ENCODE results near the gene ZNF302. TPM values are rescaled to one million over a fixed set of nuclear protein-coding genes. Genes with fewer than 3 reads are reported as not detected.

Gene ZNF302
- total RNA-seq, 1 experiment from 2014 or later: 27.7 TPM

- no peak for DNase-seq (ENCODE audit: low spot score)
Measured at GRCh38 chr19:34732612-34733211, 55.2 kb downstream of the ZNF302 start.

GRCh38 chr19:34733266-34733745 lies 55.8 kb downstream of the ZNF302 start:
- peak; percentile 75 for DNase-seq (ENCODE audit: low spot score)

- DNase-seq (ENCODE audit: low spot score): peak; percentile 95
Measured at GRCh38 chr19:34733746-34734536, 56.5 kb downstream of the ZNF302 start, which contains the start of gene ZNF181. TSS of gene ZNF181 (plus strand) at chr19:34734243. CDS start at chr19:34735038, 795 bp downstream.

GRCh38 chr19:34734537-34735103 lies 57.1 kb downstream of the ZNF302 start:
- DNase-seq (ENCODE audit: low spot score): peak; percentile 91

Other genes starting within 250 kb of the ZNF302 start
- gene UBA2, start 249.3 kb upstream of the ZNF302 start, total RNA-seq (2014; rRNA removed; shearing (Covaris generic)): 258 and 295 TPM in 2 replicates
- gene WTIP, start 195.9 kb upstream of the ZNF302 start, total RNA-seq (2014; rRNA removed; shearing (Covaris generic)): 9.9 and 11.4 TPM in 2 replicates
- 0.35 TPM in 1 of 2 replicates, not detected in the other for gene SCGB2B2, start 519 bp upstream of the ZNF302 start, total RNA-seq (2014; rRNA removed; shearing (Covaris generic))
- gene ZNF181, start 56.6 kb downstream of the ZNF302 start, total RNA-seq (2014; rRNA removed; shearing (Covaris generic)): 13.0 and 20.3 TPM in 2 replicates
- gene ZNF599, start 95.5 kb downstream of the ZNF302 start, total RNA-seq (2014; rRNA removed; shearing (Covaris generic)): 10.8 and 22.7 TPM in 2 replicates
- 2.8 and 3.7 TPM in 2 replicates for gene ZNF30, start 249.2 kb downstream of the ZNF302 start, total RNA-seq (2014; rRNA removed; shearing (Covaris generic))